HepG2 (cell line): Measurements from ENCODE around the gene NUP85. TPM values are rescaled to one million over a fixed set of nuclear protein-coding genes. Genes with fewer than 3 reads are reported as not detected.

ENCODE experiments used
- E2F1 ChIP-seq: sonication (generic); formaldehyde crosslinking; IDR thresholded peaks from 2 replicates; pipeline ENCODE4 v1.5.0; 2020; ENCODE audit warnings: missing genetic modification reagents
- GZF1 ChIP-seq: sonication (generic); formaldehyde crosslinking; IDR thresholded peaks from 2 replicates; pipeline ENCODE4 v1.5.1; 2020; ENCODE audit warnings: mild to moderate bottlenecking, missing genetic modification reagents
- HINFP ChIP-seq: sonication (generic); formaldehyde crosslinking; IDR thresholded peaks from 2 replicates; pipeline ENCODE4 v1.4.0; 2020; ENCODE audit warnings: low read depth, mild to moderate bottlenecking, missing genetic modification reagents
- HOXA3 ChIP-seq: sonication (generic); formaldehyde crosslinking; IDR thresholded peaks from 2 replicates; pipeline ENCODE4 v1.5.0; 2020; ENCODE audit warnings: missing genetic modification reagents
- KDM2A ChIP-seq: sonication (generic); formaldehyde crosslinking; IDR thresholded peaks from 2 replicates; pipeline ENCODE4 v1.4.0; 2020; ENCODE audit warnings: low read depth, missing genetic modification reagents, borderline replicate concordance
- MTA1 ChIP-seq: sonication (generic); formaldehyde crosslinking; IDR thresholded peaks from 2 replicates; pipeline ENCODE4 v1.4.0; 2020; ENCODE audit warnings: missing genetic modification reagents, mild to moderate bottlenecking, borderline replicate concordance
- PHF20 ChIP-seq: sonication (generic); formaldehyde crosslinking; IDR thresholded peaks from 2 replicates; pipeline ENCODE4 v1.5.0; 2020; ENCODE audit warnings: mild to moderate bottlenecking, missing genetic modification reagents
- REL ChIP-seq: sonication (generic); formaldehyde crosslinking; conservative IDR thresholded peaks from 2 replicates; pipeline ENCODE4 v1.8.0; 2022; ENCODE audit warnings: mild to moderate bottlenecking, missing genetic modification reagents, moderate library complexity
- ZBTB46 ChIP-seq: sonication (generic); formaldehyde crosslinking; IDR thresholded peaks from 2 replicates; pipeline ENCODE4 v1.4.0; 2020; ENCODE audit warnings: mild to moderate bottlenecking, missing genetic modification reagents, borderline replicate concordance
- ZGPAT ChIP-seq: IDR thresholded peaks from 2 replicates; pipeline ENCODE4 v1.6.1; 2016; ENCODE audit warnings: mild to moderate bottlenecking
- ZNF34 ChIP-seq: sonication (generic); formaldehyde crosslinking; IDR thresholded peaks from 2 replicates; pipeline ENCODE4 v1.4.0; 2020; ENCODE audit warnings: mild to moderate bottlenecking, missing genetic modification reagents, borderline replicate concordance
- ZNF407 ChIP-seq: sonication (generic); formaldehyde crosslinking; IDR thresholded peaks from one replicate; pipeline ENCODE4 v1.5.1; 2020; ENCODE audit warnings: mild to moderate bottlenecking, missing genetic modification reagents; ENCODE audit errors: not compliant biosample characterization
- ZNF460 ChIP-seq: sonication (generic); formaldehyde crosslinking; IDR thresholded peaks from 2 replicates; pipeline ENCODE4 v1.5.1; 2020; ENCODE audit warnings: missing genetic modification reagents, mild to moderate bottlenecking, borderline replicate concordance
- ZNF580 ChIP-seq: IDR thresholded peaks from 2 replicates; pipeline ENCODE4 v1.6.1; 2016; ENCODE audit warnings: low read depth, borderline replicate concordance
- ZNF776 ChIP-seq: sonication (generic); formaldehyde crosslinking; IDR thresholded peaks from 2 replicates; pipeline ENCODE4 v1.4.0; 2020; ENCODE audit warnings: mild to moderate bottlenecking, missing genetic modification reagents
- polyA plus RNA-seq, 8 experiments: library from polyadenylated mRNA; depleted of rRNA in 3 of 8; stranded (reverse) in 7 of 8; unstranded in 1 of 8; fragments of >200 nt; fragmentation: Illumina TruSeq in 4 of 8; extraction: Trizol in 4 of 8; gene quantifications; 2 replicates each; pipeline versions ENCODE4 v1.2.1 to v1.2.3, GENCODE V29; 2011 to 2016; ENCODE audit warnings: low read depth in 4 of 8, missing spikeins in 1 of 8, mixed read lengths in 1 of 8; ENCODE audit not compliant: insufficient read depth in 1 of 8
- total RNA-seq, 5 experiments: library from RNA; depleted of rRNA; stranded (reverse); fragments of >200 nt; fragmentation: Illumina TruSeq; extraction: Trizol; gene quantifications; 2 replicates each; pipeline ENCODE4 v1.2.3, GENCODE V29; 2016; ENCODE audit warnings: low read depth in 1 of 5

NUP85 gene
- total and polyA plus RNA-seq, 2 of the 13 experiments (the other 11 are each of a cell fraction or from before 2014, with no cell fraction given), result 89.1 to 124 TPM

- no peak for TF ChIP-seq ZBTB46 (CRISPR knock-in tag)
- TF ChIP-seq ZNF460 (CRISPR knock-in tag), result 0 out of 2 replicates have a peak, but pooled peaks have one; percentile 27
- peak; percentile 64; the same call in 1 of the 2 replicates for TF ChIP-seq PHF20 (CRISPR knock-in tag)
- no peak for TF ChIP-seq HOXA3 (CRISPR knock-in tag)
- 0 out of 2 replicates have a peak, but pooled peaks have one; percentile 9 for TF ChIP-seq GZF1 (CRISPR knock-in tag)
- TF ChIP-seq ZNF580 (CRISPR knock-in tag), result 0 out of 2 replicates have a peak, but pooled peaks have one; percentile 4
- peak; percentile 55; the same call in 1 of the 2 replicates for TF ChIP-seq KDM2A (CRISPR knock-in tag)
- peak; percentile 73; the same call in 1 of the 2 replicates for TF ChIP-seq ZNF776 (CRISPR knock-in tag)
- peak; percentile 38 for TF ChIP-seq REL
- peak; percentile 78; the same call in 1 of the 2 replicates for TF ChIP-seq ZNF34 (CRISPR knock-in tag)
- TF ChIP-seq ZGPAT (CRISPR knock-in tag), result peak; percentile 59
- TF ChIP-seq MTA1 (CRISPR knock-in tag), result peak; percentile 36; the same call in 1 of the 2 replicates
- TF ChIP-seq E2F1, result 0 out of 2 replicates have a peak, but pooled peaks have one; percentile 30
- peak; percentile 40; the same call in 1 of the 2 replicates for TF ChIP-seq HINFP (CRISPR knock-in tag)
- TF ChIP-seq ZNF407 (CRISPR knock-in tag), result peak; percentile 88
Observed at GRCh38 chr17:75182319-75182568, 23.2 kb upstream of the NUP85 start (continued).
